ENCODE measurements around the gene CNTLN. TPM values are rescaled to one million over a fixed set of nuclear protein-coding genes. Genes with fewer than 3 reads are reported as not detected.

The CNTLN gene
- total and polyA plus RNA-seq, 2 experiments from 2014 or later = 17.7 to 21.8 TPM

DNA sequence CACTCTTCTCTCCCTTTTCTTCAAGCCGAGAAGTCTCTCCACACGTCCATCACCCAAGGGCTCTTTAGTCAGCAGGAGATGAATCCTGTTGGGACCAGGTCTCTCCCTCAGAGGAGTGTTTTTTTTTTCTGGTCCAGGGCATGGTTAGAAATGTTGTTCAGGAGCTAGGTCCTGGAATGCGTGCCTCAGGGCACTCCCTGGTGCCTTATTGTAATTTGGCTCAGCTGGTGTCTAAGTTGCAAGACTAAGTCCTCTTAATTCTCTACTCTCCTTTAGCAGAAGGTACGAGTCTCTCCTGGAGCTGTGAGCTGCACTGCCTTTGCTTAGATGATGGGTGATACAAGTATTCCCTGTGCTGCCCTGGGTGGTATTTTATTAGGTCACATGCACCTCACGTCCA, 111.9 kb downstream of the CNTLN start:
- Histone ChIP-seq H3K4me3 (no peak overlapping the region), H3K4me1 (ENCODE audit: insufficient read depth) (no peaks in the 10 kb centered on the region), H3K79me2 (replicated peaks; ENCODE audit: insufficient read depth) (peaks cover 6% of the 10 kb centered on the region; the same call in 1 of the 2 replicates), H3K27me3 (ENCODE audit: insufficient read depth) (no peaks in the 10 kb centered on the region), H4K20me1 (replicated peaks; ENCODE audit: insufficient read depth) (no peaks in the 10 kb centered on the region), H2AFZ (no peak overlapping the region), H3K4me2 (no peak overlapping the region), H3K36me3 (ENCODE audit: insufficient read depth) (peaks cover 11% of the 10 kb centered on the region; the same call in 1 of the 2 replicates), H3K9me2 (ENCODE audit: insufficient read depth) (no peaks in the 10 kb centered on the region), H3F3A (replicated peaks; ENCODE audit: low read depth) (no peaks in the 10 kb centered on the region), H3K27ac (ENCODE audit: low read depth) (no peak overlapping the region)
- DNase-seq (ENCODE audit: low spot score) (no peak), ATAC-seq (no peak)
- H3K27ac Mint-ChIP-seq = no peak overlapping the region
- no peak for TF ChIP-seq EZH2phosphoT487 (IDR thresholded peaks at IDR 0.05; ENCODE audit: unreplicated experiment)
- TF ChIP-seq POLR2AphosphoS5 (IDR thresholded peaks at IDR 0.05; ENCODE audit: low read depth) = no peak
- no peak for TF ChIP-seq JUNB (IDR thresholded peaks at IDR 0.05; ENCODE audit: unreplicated experiment)
- no peak for TF ChIP-seq CREB1 (CRISPR knock-in tag; IDR thresholded peaks at IDR 0.05; ENCODE audit: low read depth)
- TF ChIP-seq ZNF114 (CRISPR knock-in tag; IDR thresholded peaks at IDR 0.05) = no peak
- TF ChIP-seq ETS1 (IDR thresholded peaks at IDR 0.05) = no peak
- no peak for TF ChIP-seq STAT1 (IDR thresholded peaks at IDR 0.05; ENCODE audit: unreplicated experiment)
- TF ChIP-seq EZH2 (IDR thresholded peaks at IDR 0.05; ENCODE audit: low read depth, unreplicated experiment) = no peak
- no peak for TF ChIP-seq NANOG (IDR thresholded peaks at IDR 0.05; ENCODE audit: borderline replicate concordance)
- no peak for TF ChIP-seq CTCF (conservative IDR thresholded peaks at IDR 0.05; ENCODE audit: low read depth in 2 of 2)
- TF ChIP-seq, protein P1, sequence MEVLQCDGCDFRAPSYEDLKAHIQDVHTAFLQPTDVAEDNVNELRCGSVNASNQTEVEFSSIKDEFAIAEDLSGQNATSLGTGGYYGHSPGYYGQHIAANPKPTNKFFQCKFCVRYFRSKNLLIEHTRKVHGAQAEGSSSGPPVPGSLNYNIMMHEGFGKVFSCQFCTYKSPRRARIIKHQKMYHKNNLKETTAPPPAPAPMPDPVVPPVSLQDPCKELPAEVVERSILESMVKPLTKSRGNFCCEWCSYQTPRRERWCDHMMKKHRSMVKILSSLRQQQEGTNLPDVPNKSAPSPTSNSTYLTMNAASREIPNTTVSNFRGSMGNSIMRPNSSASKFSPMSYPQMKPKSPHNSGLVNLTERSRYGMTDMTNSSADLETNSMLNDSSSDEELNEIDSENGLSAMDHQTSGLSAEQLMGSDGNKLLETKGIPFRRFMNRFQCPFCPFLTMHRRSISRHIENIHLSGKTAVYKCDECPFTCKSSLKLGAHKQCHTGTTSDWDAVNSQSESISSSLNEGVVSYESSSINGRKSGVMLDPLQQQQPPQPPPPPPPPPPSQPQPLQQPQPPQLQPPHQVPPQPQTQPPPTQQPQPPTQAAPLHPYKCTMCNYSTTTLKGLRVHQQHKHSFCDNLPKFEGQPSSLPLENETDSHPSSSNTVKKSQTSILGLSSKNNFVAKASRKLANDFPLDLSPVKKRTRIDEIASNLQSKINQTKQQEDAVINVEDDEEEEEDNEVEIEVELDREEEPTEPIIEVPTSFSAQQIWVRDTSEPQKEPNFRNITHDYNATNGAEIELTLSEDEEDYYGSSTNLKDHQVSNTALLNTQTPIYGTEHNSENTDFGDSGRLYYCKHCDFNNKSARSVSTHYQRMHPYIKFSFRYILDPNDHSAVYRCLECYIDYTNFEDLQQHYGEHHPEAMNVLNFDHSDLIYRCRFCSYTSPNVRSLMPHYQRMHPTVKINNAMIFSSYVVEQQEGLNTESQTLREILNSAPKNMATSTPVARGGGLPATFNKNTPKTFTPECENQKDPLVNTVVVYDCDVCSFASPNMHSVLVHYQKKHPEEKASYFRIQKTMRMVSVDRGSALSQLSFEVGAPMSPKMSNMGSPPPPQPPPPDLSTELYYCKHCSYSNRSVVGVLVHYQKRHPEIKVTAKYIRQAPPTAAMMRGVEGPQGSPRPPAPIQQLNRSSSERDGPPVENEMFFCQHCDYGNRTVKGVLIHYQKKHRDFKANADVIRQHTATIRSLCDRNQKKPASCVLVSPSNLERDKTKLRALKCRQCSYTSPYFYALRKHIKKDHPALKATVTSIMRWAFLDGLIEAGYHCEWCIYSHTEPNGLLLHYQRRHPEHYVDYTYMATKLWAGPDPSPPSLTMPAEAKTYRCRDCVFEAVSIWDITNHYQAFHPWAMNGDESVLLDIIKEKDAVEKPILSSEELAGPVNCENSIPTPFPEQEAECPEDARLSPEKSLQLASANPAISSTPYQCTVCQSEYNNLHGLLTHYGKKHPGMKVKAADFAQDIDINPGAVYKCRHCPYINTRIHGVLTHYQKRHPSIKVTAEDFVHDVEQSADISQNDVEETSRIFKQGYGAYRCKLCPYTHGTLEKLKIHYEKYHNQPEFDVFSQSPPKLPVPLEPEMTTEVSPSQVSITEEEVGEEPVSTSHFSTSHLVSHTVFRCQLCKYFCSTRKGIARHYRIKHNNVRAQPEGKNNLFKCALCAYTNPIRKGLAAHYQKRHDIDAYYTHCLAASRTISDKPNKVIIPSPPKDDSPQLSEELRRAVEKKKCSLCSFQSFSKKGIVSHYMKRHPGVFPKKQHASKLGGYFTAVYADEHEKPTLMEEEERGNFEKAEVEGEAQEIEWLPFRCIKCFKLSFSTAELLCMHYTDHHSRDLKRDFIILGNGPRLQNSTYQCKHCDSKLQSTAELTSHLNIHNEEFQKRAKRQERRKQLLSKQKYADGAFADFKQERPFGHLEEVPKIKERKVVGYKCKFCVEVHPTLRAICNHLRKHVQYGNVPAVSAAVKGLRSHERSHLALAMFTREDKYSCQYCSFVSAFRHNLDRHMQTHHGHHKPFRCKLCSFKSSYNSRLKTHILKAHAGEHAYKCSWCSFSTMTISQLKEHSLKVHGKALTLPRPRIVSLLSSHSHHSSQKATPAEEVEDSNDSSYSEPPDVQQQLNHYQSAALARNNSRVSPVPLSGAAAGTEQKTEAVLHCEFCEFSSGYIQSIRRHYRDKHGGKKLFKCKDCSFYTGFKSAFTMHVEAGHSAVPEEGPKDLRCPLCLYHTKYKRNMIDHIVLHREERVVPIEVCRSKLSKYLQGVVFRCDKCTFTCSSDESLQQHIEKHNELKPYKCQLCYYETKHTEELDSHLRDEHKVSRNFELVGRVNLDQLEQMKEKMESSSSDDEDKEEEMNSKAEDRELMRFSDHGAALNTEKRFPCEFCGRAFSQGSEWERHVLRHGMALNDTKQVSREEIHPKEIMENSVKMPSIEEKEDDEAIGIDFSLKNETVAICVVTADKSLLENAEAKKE (CRISPR knock-in tag; IDR thresholded peaks at IDR 0.05) = no peak
- no peak for TF ChIP-seq REST (IDR thresholded peaks at IDR 0.05; ENCODE audit: unreplicated experiment)
- no peak for TF ChIP-seq ZNF331 (CRISPR knock-in tag; IDR thresholded peaks at IDR 0.05; ENCODE audit: low read depth)
- peaks cover 14% of the 10 kb centered on the region for H3K9me3 Mint-ChIP-seq
- no peaks in the 10 kb centered on the region for H3K4me1 Mint-ChIP-seq
- peaks cover 26% of the 10 kb centered on the region for H3K36me3 Mint-ChIP-seq (ENCODE audit: low read depth)
- no peak overlapping the region for H3K4me3 Mint-ChIP-seq
- peaks cover 1% of the 10 kb centered on the region for H3K27me3 Mint-ChIP-seq (ENCODE audit: insufficient read depth, low read depth, poor library complexity)
